Fibroblast of mammary gland (primary cell): ENCODE measurements around the gene PLCB3.

Experiments
- DNase-seq: peaks from one replicate; pipeline ENCODE4 v3.0.0-alpha.2; 2010; ENCODE audit warnings: low read depth
- H3K4me3 ChIP-seq: 2 replicates; pipeline ENCODE4 v1.5.1; 2011; ENCODE audit warnings: low read depth, mild to moderate bottlenecking, low read length, moderate library complexity; ENCODE audit not compliant: control insufficient read depth
- CTCF ChIP-seq: conservative IDR thresholded peaks from 2 replicates; pipeline ENCODE4 v1.5.1; 2011; ENCODE audit warnings: low read depth, low read length, inconsistent platforms; ENCODE audit not compliant: control insufficient read depth, insufficient read depth

PLCB3 gene

GRCh38 chr11:64317325-64317960, 66.1 kb downstream of the PLCB3 start, which contains the start of gene TRMT112:
Gene TRMT112, minus strand, starts transcription at chr11:64317559. Its CDS starts 33 bp downstream, at chr11:64317526.
- peak; percentile 94 for DNase-seq
- H3K4me3 ChIP-seq = peak within 1 kb of the TSS; percentile 92
- TF ChIP-seq CTCF = no peak

GRCh38 chr11:64317961-64318765, 66.8 kb downstream of the PLCB3 start, which contains the start of gene PRDX5:
Gene PRDX5, plus strand, starts transcription at chr11:64318121. Its CDS starts 95 bp downstream, at chr11:64318216.
- no peak for TF ChIP-seq CTCF
- H3K4me3 ChIP-seq = peak within 1 kb of the TSS; percentile 92
- DNase-seq = peak; percentile 93
